HG02588 (cell line): ENCODE data around the gene GGPS1.
"Not testable (repeated sequence)": the region's sequence is repeated elsewhere in the genome, so short reads cannot be mapped to it uniquely, and the experiment has no call there.

Experiments
- ATAC-seq: cut with Tn5 transposase; IDR thresholded peaks from one replicate; pipeline ENCODE4 v1.9.1; 2021; ENCODE audit warnings: mild to moderate bottlenecking, moderate library complexity; ENCODE audit not compliant: unreplicated experiment

The GGPS1 gene

GRCh38 chr1:235328271-235329138 is at the start of gene GGPS1:
GGPS1 (plus strand) TSS chr1:235328570; CDS start chr1:235335265, 6,695 bp downstream.
- ATAC-seq = peak; percentile 64

- no peak for ATAC-seq
These were observed 49.5 kb upstream of the GGPS1 start for GRCh38 chr1:235278915-235279292.

GRCh38 chr1:235279694-235280093 is 48.7 kb upstream of the GGPS1 start:
- ATAC-seq = no peak

- no peak for ATAC-seq
These were observed 47.9 kb upstream of the GGPS1 start for GRCh38 chr1:235280467-235280866.

DNA sequence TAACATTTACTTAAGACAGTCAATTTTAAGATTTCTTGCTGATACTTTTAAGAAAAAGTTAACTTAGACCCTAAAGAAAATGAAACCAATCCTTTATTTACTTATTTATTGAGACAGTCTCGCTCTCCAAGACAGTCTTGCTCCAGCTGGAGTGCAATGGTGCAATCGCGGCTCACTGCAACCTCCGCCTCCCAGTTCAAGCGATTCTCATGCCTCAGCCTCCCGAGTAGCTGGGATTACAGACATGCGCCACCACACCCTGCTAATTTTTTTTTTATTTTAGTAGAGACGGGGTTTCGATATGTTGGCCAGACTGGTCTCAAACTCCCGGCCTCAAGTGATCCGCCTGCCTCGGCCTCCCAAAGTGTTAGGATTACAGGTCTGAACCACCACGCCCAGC is 44.7 kb upstream of the GGPS1 start:
- ATAC-seq = not testable (repeated sequence)

DNA sequence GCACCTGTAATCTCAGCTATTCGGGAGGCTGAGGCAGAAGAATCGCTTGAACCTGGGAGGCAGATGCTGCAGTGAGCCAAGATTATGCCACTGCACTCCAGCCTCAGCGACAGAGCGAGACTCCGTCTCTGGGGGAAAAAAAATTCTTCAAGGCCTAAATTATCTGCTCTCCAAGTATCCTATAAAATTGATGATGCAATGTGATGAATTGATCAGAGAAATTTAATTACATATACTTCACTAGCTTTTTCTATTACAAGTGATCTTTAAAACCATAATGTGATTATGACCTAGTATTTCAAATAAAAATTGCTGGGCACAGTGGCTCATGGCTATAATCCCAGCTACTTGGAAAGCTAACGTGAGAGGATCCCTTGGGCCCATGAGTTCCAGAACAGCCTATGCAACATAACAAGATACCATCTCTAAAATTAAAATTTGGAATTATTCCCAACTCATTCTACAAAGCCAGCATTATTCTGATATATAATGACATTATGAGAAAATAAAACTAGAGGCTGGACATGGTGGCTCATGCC is 44.1 kb upstream of the GGPS1 start:
- ATAC-seq = no peak

DNA sequence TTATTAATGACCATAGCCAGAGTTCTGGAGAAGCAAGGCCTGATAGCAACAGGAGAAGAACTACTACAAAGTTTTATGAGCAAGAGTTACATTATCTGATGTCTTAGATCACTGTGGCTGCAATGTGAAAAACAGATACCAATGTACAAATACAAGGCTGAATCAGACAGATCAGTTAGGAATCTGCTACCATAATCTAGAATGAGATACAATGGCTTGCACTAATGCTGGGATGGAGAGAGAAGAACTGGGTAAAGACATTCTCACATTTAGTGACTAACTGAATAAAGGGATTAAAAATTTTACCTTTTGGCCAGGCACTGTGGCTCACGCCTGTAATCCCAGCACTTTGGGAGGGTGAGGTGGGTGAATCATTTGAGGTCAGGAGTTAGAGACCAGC is 41.7 kb upstream of the GGPS1 start:
- no peak for ATAC-seq

- ATAC-seq = no peak
These were observed 41.0 kb upstream of the GGPS1 start for GRCh38 chr1:235287208-235287882.

DNA sequence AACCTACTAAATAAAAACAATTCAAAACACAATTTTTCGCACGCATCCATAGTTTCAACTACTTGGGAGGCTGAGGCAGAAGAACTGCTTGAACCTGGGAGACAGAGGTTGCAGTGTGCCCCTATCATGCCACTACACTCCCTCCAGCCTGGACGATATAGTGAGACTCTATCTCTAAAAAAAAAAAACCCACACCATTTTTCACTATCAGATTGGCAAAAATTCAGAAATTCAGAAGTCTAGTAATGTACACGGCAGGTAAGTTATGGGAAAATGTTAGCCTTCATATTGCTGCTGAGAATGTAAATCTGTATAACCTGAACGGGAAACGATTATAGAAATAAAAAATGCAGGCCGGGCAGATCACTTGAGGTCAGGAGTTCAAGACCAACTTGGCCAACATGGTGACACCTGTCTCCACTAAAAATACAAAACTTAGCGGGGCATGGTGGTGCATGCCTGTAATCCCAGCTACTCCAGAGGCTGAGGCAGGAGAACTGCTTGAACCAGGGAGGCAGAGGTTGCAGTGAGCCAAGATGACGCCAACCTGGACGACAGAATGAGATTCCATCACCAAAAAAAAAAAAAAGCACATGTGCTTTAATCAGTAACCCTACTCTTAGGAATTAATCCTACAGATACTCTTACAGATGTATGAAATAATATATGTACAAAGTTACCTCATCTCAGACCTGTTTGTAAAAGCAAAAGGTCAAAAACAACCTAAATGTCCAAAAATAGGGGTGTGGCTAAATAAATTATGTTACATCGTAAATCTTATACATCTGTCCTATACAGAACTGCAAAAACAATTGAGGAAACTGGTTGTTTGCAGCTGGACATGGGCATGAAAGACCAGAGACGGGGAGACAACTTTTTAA is 38.3 kb upstream of the GGPS1 start:
- ATAC-seq = no peak

- no peak for ATAC-seq
These were observed 37.4 kb upstream of the GGPS1 start for GRCh38 chr1:235290740-235291502.

- ATAC-seq = no peak
These were observed 36.7 kb upstream of the GGPS1 start for GRCh38 chr1:235291599-235292091.

GRCh38 chr1:235292790-235293189 is 35.6 kb upstream of the GGPS1 start:
- ATAC-seq = no peak

- ATAC-seq = no peak
These were observed 34.9 kb upstream of the GGPS1 start for GRCh38 chr1:235293322-235293942.

- no peak for ATAC-seq
These were observed 32.4 kb upstream of the GGPS1 start for GRCh38 chr1:235295902-235296350.

GRCh38 chr1:235296729-235297128 is 31.6 kb upstream of the GGPS1 start:
- no peak for ATAC-seq

DNA sequence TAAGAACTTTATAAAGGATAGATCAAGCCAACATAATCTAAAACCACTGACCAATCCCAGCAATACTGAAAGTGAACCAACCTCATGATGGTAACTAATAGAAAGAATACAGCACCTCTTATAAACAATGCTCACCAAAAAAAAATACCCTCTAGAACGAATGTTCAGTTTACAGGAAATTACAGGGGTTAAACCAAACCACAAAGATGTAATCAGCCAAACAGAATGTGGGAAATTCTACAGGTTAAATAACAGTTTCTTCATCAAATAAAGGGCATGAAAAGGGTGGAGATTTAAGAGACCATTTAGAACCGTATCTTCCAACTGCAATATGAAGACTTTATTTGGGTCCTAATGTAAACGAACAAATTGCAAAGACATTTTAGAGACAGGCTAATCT is 30.8 kb upstream of the GGPS1 start:
- no peak for ATAC-seq

GRCh38 chr1:235298758-235299157 is 29.6 kb upstream of the GGPS1 start:
- ATAC-seq = no peak

GRCh38 chr1:235299169-235299858 is 29.1 kb upstream of the GGPS1 start:
- ATAC-seq = no peak

DNA sequence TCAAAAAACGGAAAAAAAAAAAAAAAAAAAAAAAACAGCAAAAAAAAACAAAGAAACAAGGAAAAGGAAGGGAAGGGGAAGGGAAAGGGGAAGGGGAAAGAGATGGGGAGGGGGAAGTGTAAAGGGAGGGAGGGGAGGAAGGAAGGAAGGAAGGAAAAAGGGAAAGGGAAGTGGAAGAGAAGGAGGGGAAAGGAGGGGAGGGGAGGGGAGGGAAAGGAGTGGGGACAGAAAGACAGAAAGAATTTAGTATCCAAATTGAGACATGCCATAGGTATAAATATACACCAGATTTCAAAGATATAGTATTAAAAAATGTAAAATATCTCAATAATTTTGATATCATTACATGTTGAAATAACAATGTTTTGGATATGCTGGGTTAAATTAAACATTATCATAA is 26.2 kb upstream of the GGPS1 start:
- ATAC-seq = no peak
